ENCODE measurements around the gene CCRL2.
"Not testable (repeated sequence)": the region's sequence is repeated elsewhere in the genome, so short reads cannot be mapped to it uniquely, and the experiment has no call there.

The CCRL2 gene

DNA sequence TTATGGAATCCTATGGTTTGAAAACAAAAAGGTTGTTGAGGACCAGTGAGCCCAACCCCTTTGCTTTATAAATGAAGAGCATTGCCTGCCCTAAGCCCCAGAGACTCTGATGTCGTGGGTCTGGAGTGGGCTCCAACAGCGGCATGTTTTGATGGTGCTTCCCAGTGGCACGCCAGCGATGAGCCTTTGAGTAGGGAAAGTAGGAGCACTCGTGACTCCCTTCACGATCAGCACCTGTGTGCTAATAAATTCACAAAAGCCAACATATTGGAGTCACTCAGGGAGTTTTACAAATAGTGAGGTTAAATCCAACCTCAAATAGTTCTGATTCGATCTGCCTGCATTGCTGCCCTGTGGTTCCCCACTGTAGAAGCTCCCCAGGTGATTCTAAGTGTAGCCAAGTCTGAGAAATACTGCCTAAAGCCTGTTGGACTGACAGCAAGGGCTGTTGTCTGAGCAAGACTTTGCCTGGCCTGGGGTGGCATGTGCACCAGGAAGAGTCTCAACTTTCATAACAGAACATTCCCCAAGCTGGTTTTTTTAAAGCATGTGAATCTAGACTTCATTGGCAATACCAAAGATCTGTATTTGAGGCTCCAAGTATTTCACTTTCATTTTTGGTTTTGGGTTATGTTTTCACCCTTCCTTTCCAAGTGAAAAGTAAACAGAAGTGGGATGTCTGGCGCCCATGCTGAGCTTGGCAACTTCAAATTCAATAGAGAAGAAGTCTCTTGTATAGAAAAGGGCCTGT is 26.4 kb upstream of the CCRL2 start:
- no peak for DNase-seq (ENCODE audit: low spot score)

- no peak for DNase-seq (ENCODE audit: low spot score)
These were observed 25.4 kb upstream of the CCRL2 start for GRCh38 chr3:46381625-46382024.

DNA sequence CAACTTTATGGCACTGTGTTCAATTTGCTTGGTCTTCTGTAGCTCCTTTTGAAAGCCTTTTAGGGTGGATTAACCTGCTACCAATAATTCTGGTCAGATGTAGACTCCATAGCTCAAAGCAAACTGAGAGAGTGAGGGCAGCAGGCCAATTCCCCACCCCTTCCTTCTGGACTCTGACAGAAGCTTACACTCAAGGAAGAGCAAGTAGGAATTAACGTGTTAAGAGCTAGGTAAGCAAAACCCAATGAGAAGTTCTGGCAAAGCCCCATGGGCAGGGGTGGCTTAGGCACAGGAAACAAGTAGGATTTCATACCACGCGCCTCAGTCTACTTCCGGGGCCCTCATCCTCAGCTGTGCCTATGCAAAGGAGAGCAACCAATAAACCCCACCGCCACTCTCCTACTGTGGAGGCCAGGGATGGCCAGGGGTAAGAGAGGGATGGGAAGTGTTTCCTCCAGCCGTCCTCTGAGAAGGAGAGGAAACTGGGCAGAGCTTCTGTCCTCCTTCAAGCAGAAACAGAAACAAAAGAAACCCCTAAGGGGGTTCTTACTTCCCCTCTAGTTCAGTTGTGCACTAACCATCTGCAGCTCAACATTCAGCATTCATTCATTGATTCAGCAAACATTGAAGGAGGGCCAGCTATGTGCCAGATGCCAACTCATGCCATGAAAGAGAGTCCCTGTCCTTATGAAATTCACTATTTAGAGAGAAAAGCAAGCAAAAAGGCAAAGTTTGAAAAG is 23.7 kb upstream of the CCRL2 start:
- no peak for DNase-seq (ENCODE audit: low spot score)

DNA sequence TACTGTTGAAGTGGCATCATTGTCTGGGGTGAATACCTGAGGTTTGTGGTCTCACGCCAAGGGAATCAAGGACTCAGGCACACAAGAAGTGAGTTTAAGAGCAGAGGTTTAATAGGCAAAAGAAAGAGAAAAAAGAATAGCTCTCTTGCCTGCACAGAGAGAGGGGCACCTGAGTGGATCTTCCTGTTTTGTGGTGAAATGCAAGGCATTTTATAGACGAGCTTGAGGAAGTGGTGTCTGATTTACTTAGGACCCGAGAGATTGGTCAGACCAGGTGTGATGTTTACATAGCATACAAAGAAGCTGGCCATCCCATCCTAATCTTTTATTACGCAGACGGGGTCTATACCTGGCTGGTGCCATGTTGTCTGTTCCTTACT is 23.1 kb upstream of the CCRL2 start:
- DNase-seq (ENCODE audit: low spot score): no peak

DNA sequence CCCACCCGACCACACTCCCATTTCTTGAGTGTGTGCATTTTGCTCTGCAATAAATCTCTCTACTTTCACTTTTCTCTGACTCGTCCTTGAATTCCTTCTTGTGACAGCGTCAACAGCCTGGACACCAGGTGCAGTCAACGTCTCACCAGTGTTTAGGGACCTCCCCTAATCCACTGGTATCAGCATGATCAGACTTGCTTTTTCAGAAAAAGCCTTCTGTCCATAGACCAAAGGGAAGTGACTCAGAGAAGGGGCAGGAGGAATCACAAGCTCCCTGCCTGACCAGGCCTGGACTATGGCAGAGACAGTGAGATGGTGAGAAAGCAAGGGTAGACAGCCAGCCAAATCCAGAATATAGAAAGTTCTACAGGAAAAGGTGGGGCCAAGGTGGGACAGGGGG is 20.9 kb upstream of the CCRL2 start:
- DNase-seq (ENCODE audit: low spot score): no peak

- DNase-seq (ENCODE audit: low spot score): not testable (repeated sequence)
These were observed 18.2 kb upstream of the CCRL2 start for GRCh38 chr3:46388847-46389246.

DNA sequence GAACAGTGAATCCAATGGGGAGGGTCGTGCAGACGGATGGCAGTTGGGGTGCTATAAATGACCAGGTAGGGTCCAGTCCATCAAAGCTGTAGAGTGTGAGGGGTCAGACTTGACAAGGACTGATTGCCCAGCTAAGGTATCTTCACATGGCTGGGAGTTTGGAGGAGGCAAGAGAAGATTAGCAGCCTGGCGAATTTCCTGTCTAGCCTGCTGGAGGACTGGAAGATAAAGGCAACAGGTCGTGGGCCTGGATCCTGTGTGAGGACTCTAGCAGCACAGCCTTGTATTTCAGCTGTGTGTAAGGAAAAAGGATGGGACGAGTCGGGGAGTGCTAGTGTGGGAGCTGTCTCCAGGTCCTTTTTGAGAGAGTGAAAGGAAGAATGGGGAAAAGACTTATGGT is 17.8 kb upstream of the CCRL2 start:
- DNase-seq (ENCODE audit: low spot score): no peak

GRCh38 chr3:46391526-46391925 is 15.5 kb upstream of the CCRL2 start:
- not testable (repeated sequence) for DNase-seq (ENCODE audit: low spot score)

- no peak for DNase-seq (ENCODE audit: low spot score)
These were observed 14.0 kb upstream of the CCRL2 start for GRCh38 chr3:46393011-46393410.

- no peak for DNase-seq (ENCODE audit: low spot score)
These were observed 13.3 kb upstream of the CCRL2 start for GRCh38 chr3:46393554-46394434.

- peak; percentile 26 for DNase-seq (ENCODE audit: low spot score)
These were observed 11.8 kb upstream of the CCRL2 start for GRCh38 chr3:46395210-46395661.

DNA sequence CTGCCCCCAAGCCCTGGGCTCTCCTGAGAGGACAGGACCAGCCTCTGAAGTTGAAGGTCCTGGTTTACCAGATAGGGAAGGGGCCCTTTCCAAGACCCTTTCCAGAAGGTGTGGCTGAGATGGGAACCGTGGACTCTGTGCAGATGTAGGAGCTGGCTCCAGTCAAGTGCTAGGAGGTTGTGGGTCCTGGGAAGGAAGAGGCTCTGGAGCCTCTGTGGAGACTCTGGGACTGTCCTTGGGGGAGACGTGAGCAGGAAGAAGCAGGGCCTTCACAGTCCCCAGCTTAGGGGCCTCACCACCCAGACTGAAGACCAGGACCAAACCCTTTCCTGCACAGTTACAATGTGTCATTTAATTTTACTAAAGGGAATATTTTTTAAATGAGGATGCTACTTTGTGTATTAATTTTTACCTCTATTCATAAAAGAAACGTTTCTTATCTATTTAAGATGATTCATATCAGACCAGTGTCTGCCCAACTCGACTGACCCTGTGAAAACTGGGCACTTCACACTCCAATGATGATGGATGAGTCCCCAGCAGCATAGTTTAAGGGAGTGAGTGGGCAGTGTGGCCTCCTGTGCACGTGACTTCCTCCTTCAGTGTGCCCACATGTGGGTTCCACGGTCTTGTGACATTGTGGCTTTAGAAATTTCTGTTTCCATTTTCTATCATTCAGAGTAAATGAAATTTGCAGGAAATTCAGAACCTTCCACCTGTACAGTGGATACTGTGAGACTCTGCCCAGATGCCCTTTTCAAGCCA is 11.1 kb upstream of the CCRL2 start:
- no peak for DNase-seq (ENCODE audit: low spot score)

- DNase-seq (ENCODE audit: low spot score): no peak
These were observed 9.9 kb upstream of the CCRL2 start for GRCh38 chr3:46397111-46397510.

DNA sequence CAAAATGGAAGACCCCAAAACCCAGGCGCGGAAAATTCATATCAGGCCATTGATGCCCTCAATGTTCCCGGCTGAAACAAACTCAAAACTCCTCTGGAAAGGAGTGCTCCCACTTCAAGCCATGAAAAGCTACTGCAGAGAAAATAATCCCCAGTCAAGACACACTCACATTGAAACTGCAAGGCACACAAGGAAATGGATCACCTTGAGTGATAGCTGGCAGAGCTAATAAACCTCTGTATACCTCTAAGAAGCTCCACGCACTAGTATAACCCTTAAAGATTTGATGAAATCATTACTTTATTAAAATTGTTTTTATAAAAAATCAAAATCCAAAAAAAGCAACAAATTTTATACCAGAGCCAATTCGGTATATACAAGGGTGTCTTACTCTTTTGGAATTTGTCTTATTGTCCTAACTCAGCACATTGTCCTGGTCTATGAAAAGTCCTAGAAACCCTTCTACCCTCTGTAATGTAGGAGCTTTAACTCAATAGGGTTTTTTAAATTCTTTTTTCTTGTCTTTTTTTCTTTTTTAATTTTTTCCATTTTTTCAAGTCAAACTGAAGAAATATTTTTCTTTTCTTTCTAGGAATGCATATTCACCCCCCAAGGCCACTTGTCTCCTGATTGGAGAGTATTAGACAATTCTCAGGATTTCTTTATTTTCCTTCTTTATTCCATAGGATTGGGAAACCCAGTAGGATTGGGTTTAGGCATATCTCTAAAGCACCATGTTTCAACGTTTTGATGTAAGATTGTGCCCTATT is 8.7 kb upstream of the CCRL2 start:
- no peak for DNase-seq (ENCODE audit: low spot score)

DNA sequence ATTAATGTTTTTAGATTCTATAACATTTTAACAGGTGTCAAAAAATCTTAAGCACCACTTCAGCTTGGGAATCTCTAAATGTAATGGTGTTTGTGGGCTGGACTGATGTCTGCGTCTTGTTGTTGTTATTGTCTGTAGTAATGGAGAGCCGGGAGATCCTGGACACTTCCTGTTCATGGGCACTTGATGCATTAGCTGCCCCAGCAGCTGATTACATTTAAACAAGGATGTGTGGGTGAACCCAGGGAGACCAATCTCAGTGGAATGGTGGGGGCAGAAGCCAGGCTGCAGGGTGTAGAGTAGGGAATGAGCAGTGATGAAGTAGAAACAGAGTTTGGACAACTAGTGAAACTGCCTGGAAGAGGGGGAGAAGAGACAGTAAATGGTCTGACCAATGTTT is 8.0 kb upstream of the CCRL2 start:
- DNase-seq (ENCODE audit: low spot score): no peak

DNA sequence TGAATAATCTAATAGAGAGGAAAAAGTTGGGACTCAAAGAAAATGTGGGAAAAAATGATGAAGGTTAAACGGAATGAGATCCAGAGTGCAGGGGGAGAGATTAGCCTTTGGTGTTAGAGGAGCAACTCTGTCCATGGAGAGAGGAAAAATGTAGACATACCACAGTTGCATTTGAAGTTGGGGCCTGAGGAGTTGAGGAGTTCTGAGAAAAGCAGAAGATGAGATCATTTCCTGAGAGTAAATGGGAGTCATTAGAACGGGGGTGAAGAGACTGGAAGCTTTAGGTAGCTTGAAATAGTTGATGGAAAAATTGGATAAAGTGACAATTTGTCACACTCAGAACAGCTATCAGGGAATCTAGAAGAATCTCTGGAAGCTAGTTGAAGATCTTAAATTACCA is 7.5 kb upstream of the CCRL2 start:
- no peak for DNase-seq (ENCODE audit: low spot score)

- peak; percentile 38 for DNase-seq (ENCODE audit: low spot score)
These were observed 6.9 kb upstream of the CCRL2 start for GRCh38 chr3:46400000-46400734.

DNA sequence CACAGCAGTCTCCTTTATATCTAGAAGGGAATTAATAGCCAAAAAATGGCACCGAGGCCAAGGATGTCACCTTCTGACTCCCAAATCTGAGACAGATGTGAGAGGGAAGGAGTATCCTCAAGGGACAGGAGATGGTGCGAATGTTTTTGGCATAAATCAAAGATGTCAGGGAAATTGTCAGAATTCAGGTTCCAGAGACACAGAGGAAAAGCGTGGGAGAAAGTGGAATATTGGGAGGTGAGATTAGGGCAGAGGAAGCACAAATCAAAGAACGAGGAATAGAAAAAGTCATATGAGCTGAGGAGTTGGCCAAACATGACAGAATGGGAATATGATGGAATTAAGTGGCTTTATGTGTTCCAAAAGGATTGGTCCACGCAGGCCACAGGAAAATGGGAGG is 6.2 kb upstream of the CCRL2 start:
- no peak for DNase-seq (ENCODE audit: low spot score)

DNA sequence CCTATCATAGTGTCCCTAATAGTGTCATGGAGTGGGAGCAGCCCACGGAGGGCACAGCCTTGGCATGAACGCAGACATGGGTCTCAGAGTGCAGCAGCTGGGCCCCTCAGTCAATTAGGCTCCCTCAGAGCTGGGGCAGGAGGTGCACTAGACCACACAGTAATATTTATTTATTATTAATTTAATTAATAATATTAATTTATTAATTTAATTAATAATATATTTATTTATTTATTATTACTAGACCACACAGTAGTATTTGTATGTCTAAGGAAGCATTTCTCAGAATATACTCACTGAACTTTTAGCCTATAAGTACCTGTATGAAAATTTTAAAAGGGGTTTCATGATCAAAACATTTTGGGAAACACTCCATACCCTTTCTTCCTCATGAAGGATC is 5.5 kb upstream of the CCRL2 start:
- no peak for DNase-seq (ENCODE audit: low spot score)

GRCh38 chr3:46402902-46403301 is 4.2 kb upstream of the CCRL2 start:
- not testable (repeated sequence) for DNase-seq (ENCODE audit: low spot score)

Measured in AG20443 (cell line).